ENCODE measurements around the gene CTNNA2.

Gene CTNNA2

GRCh38 chr2:79945653-79946445, 433.0 kb downstream of the CTNNA2 start:
- Histone ChIP-seq H3K23ac (ENCODE audit: low read length) (no peak overlapping the region), H3K27me3 (ENCODE audit: insufficient read depth, low read length) (no peaks in the 10 kb centered on the region), H4K12ac (ENCODE audit: low read depth, low read length) (no peak overlapping the region), H2BK120ac (ENCODE audit: insufficient read depth, low read length, poor library complexity) (no peak overlapping the region), H3K9me3 (ENCODE audit: insufficient read depth, low read depth, low read length) (no peaks in the 10 kb centered on the region), H2AK5ac (ENCODE audit: low read length) (no peak overlapping the region), H3K4ac (ENCODE audit: low read depth, low read length) (no peak overlapping the region), H3K79me1 (ENCODE audit: low read length) (no peaks in the 10 kb centered on the region), H2AFZ (ENCODE audit: insufficient read depth, low read length, poor library complexity) (no peak overlapping the region), H4K91ac (ENCODE audit: low read depth, low read length) (no peak overlapping the region), H3K4me3 (ENCODE audit: low read depth, low read length) (no peak overlapping the region), H3K36me3 (ENCODE audit: control insufficient read depth in 1 of 2, insufficient read depth in 2 of 2, low read length in 2 of 2) (no peaks in the 10 kb centered on the region), H3K27ac (ENCODE audit: low read depth, low read length) (no peak overlapping the region), H3K79me2 (ENCODE audit: control insufficient read depth, insufficient read depth, low read length, poor library complexity) (no peaks in the 10 kb centered on the region), H3K4me2 (ENCODE audit: low read length) (no peak overlapping the region), H4K8ac (ENCODE audit: low read depth, low read length) (no peak overlapping the region), H3K18ac (ENCODE audit: low read length) (no peak overlapping the region), H2BK5ac (ENCODE audit: low read depth, low read length, poor library complexity) (no peak overlapping the region), H2BK12ac (ENCODE audit: low read length) (no peak overlapping the region), H3K4me1 (ENCODE audit: control insufficient read depth in 1 of 2, insufficient read depth in 2 of 2, low read length in 2 of 2) (no peaks in the 10 kb centered on the region), H3K9ac (ENCODE audit: low read length) (no peak overlapping the region), H3K14ac (ENCODE audit: low read length) (no peak overlapping the region)
- no CpG with 5 or more reads among the region's 5 CpGs for WGBS (ENCODE audit: extremely low coverage, insufficient coverage, insufficient read length)
- no peak for DNase-seq

DNA sequence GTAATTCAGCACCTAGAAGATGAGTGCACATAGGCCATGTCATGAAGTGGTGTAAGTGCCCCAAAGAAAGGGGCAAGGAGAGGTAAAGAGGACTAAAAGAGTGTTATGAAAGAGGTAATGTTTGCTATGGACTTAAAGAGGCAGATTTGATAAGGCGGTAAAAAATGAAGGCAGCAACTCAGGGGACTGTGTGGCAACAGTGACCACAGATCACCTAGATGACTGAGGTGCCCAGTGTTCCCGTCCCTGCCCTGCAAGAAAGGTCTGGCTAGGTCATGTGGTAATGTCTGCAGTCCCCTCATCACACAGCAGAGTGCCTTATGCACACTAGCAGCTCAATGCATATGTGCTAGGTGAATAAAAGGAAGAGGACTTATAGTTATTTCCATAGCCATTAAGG, 434.9 kb downstream of the CTNNA2 start:
- no peaks in the 10 kb centered on the region for H3K27me3 ChIP-seq (ENCODE audit: insufficient read depth, low read length)
- H4K12ac ChIP-seq (ENCODE audit: low read depth, low read length) = no peak overlapping the region
- H4K8ac ChIP-seq (ENCODE audit: low read depth, low read length) = no peak overlapping the region
- H3K79me2 ChIP-seq (ENCODE audit: control insufficient read depth, insufficient read depth, low read length, poor library complexity) = no peaks in the 10 kb centered on the region
- H3K4me2 ChIP-seq (ENCODE audit: low read length) = no peak overlapping the region
- no CpG with 5 or more reads among the region's 2 CpGs for WGBS (ENCODE audit: extremely low coverage, insufficient coverage, insufficient read length)
- no peaks in the 10 kb centered on the region for H3K9me3 ChIP-seq (ENCODE audit: insufficient read depth, low read depth, low read length)
- no peak for DNase-seq
- H2AFZ ChIP-seq (ENCODE audit: insufficient read depth, low read length, poor library complexity) = no peak overlapping the region
- H3K4me3 ChIP-seq (ENCODE audit: low read depth, low read length) = no peak overlapping the region
- no peak overlapping the region for H3K4ac ChIP-seq (ENCODE audit: low read depth, low read length)
- H2AK5ac ChIP-seq (ENCODE audit: low read length) = no peak overlapping the region
- H3K18ac ChIP-seq (ENCODE audit: low read length) = no peak overlapping the region
- H2BK12ac ChIP-seq (ENCODE audit: low read length) = no peak overlapping the region
- no peak overlapping the region for H3K27ac ChIP-seq (ENCODE audit: low read depth, low read length)
- H3K4me1 ChIP-seq (ENCODE audit: control insufficient read depth in 1 of 2, insufficient read depth in 2 of 2, low read length in 2 of 2) = no peaks in the 10 kb centered on the region
- H3K79me1 ChIP-seq (ENCODE audit: low read length) = no peaks in the 10 kb centered on the region
- no peak overlapping the region for H3K14ac ChIP-seq (ENCODE audit: low read length)
- H2BK5ac ChIP-seq (ENCODE audit: low read depth, low read length, poor library complexity) = no peak overlapping the region
- H3K36me3 ChIP-seq (ENCODE audit: control insufficient read depth in 1 of 2, insufficient read depth in 2 of 2, low read length in 2 of 2) = no peaks in the 10 kb centered on the region
- H3K23ac ChIP-seq (ENCODE audit: low read length) = no peak overlapping the region
- no peak overlapping the region for H3K9ac ChIP-seq (ENCODE audit: low read length)
- no peak overlapping the region for H4K91ac ChIP-seq (ENCODE audit: low read depth, low read length)
- H2BK120ac ChIP-seq (ENCODE audit: insufficient read depth, low read length, poor library complexity) = no peak overlapping the region

- Histone ChIP-seq H3K4me1 (ENCODE audit: control insufficient read depth in 1 of 2, insufficient read depth in 2 of 2, low read length in 2 of 2) (peaks cover under 1 to 3% of the 10 kb centered on the region in 2 experiments), H3K36me3 (ENCODE audit: control insufficient read depth in 1 of 2, insufficient read depth in 2 of 2, low read length in 2 of 2) (no peaks in the 10 kb centered on the region), H2BK5ac (ENCODE audit: low read depth, low read length, poor library complexity) (no peak overlapping the region), H2BK12ac (ENCODE audit: low read length) (no peak overlapping the region), H3K79me2 (ENCODE audit: control insufficient read depth, insufficient read depth, low read length, poor library complexity) (no peaks in the 10 kb centered on the region), H4K12ac (ENCODE audit: low read depth, low read length) (no peak overlapping the region), H2AK5ac (ENCODE audit: low read length) (no peak overlapping the region), H3K9ac (ENCODE audit: low read length) (no peak overlapping the region), H3K27ac (ENCODE audit: low read depth, low read length) (no peak overlapping the region), H2BK120ac (ENCODE audit: insufficient read depth, low read length, poor library complexity) (no peak overlapping the region), H3K14ac (ENCODE audit: low read length) (no peak overlapping the region), H3K4me3 (ENCODE audit: low read depth, low read length) (no peak overlapping the region), H3K18ac (ENCODE audit: low read length) (no peak overlapping the region), H3K23ac (ENCODE audit: low read length) (no peak overlapping the region), H3K79me1 (ENCODE audit: low read length) (no peaks in the 10 kb centered on the region), H4K91ac (ENCODE audit: low read depth, low read length) (no peak overlapping the region), H4K8ac (ENCODE audit: low read depth, low read length) (no peak overlapping the region), H3K9me3 (ENCODE audit: insufficient read depth, low read depth, low read length) (no peaks in the 10 kb centered on the region), H3K4me2 (ENCODE audit: low read length) (no peak overlapping the region), H3K27me3 (ENCODE audit: insufficient read depth, low read length) (no peaks in the 10 kb centered on the region), H3K4ac (ENCODE audit: low read depth, low read length) (no peak overlapping the region), H2AFZ (ENCODE audit: insufficient read depth, low read length, poor library complexity) (no peak overlapping the region)
- no CpG with 5 or more reads among the region's 3 CpGs for WGBS (ENCODE audit: extremely low coverage, insufficient coverage, insufficient read length)
- DNase-seq = no peak
These were observed 437.7 kb downstream of the CTNNA2 start for GRCh38 chr2:79950526-79950925.

GRCh38 chr2:79952616-79953015, 439.8 kb downstream of the CTNNA2 start:
- H3K4me3 ChIP-seq (ENCODE audit: low read depth, low read length) = no peak overlapping the region
- WGBS (ENCODE audit: extremely low coverage, insufficient coverage, insufficient read length) = no CpG with 5 or more reads among the region's 3 CpGs
- H3K23ac ChIP-seq (ENCODE audit: low read length) = no peak overlapping the region

More at GRCh38 chr2:79952616-79953015, 439.8 kb downstream of the CTNNA2 start:
- Histone ChIP-seq H3K79me1 (ENCODE audit: low read length) (no peaks in the 10 kb centered on the region), H3K4ac (ENCODE audit: low read depth, low read length) (no peak overlapping the region), H3K14ac (ENCODE audit: low read length) (no peak overlapping the region), H2BK12ac (ENCODE audit: low read length) (no peak overlapping the region), H3K27me3 (ENCODE audit: insufficient read depth, low read length) (no peaks in the 10 kb centered on the region), H2AK5ac (ENCODE audit: low read length) (no peak overlapping the region), H3K18ac (ENCODE audit: low read length) (no peak overlapping the region), H3K9ac (ENCODE audit: low read length) (no peak overlapping the region), H2BK120ac (ENCODE audit: insufficient read depth, low read length, poor library complexity) (no peak overlapping the region), H3K9me3 (ENCODE audit: insufficient read depth, low read depth, low read length) (no peaks in the 10 kb centered on the region), H4K12ac (ENCODE audit: low read depth, low read length) (no peak overlapping the region), H3K79me2 (ENCODE audit: control insufficient read depth, insufficient read depth, low read length, poor library complexity) (no peaks in the 10 kb centered on the region), H3K4me2 (ENCODE audit: low read length) (no peak overlapping the region), H3K27ac (ENCODE audit: low read depth, low read length) (no peak overlapping the region), H2AFZ (ENCODE audit: insufficient read depth, low read length, poor library complexity) (no peak overlapping the region), H3K36me3 (ENCODE audit: control insufficient read depth in 1 of 2, insufficient read depth in 2 of 2, low read length in 2 of 2) (no peaks in the 10 kb centered on the region), H4K91ac (ENCODE audit: low read depth, low read length) (no peak overlapping the region), H4K8ac (ENCODE audit: low read depth, low read length) (no peak overlapping the region), H2BK5ac (ENCODE audit: low read depth, low read length, poor library complexity) (no peak overlapping the region), H3K4me1 (ENCODE audit: control insufficient read depth in 1 of 2, insufficient read depth in 2 of 2, low read length in 2 of 2) (peaks cover 2 to 8% of the 10 kb centered on the region in 2 experiments)
- no peak for DNase-seq
